ENCODE results near the gene HDLBP. TPM values are rescaled to one million over a fixed set of nuclear protein-coding genes. Genes with fewer than 3 reads are reported as not detected.

HDLBP gene
- total and polyA plus RNA-seq, 10 of the 15 experiments (the other 5 are each of a cell fraction or from before 2014, with no cell fraction given): 19.5 to 383 (median 249) TPM

- in situ Hi-C loops (cut with MboI) (loop anchor here (5.0 kb wide), 1 partner anchor 142 kb away; no protein-coding TSS in a partner anchor), intact Hi-C loops (cut with micrococcal nuclease; ENCODE audit: unreplicated experiment) (loop anchor here (5.0 to 10.0 kb wide), 2 partner anchors 142 to 364 kb away; no protein-coding TSS in a partner anchor)
- ATAC-seq (no peak), DNase-seq (ENCODE audit: low read depth, low spot score) (no peak), FAIRE-seq (no peak)
- no TSS peak for BruUV-seq (replicated peaks)
- POLR2A ChIA-PET: no interaction called here
- Histone ChIP-seq H3K27me3 (replicated peaks in 1 of 2; ENCODE audit: control insufficient read depth in 2 of 2, insufficient read depth in 2 of 2, low read length in 1 of 2) (no peaks in the 10 kb centered on the region), H4K20me1 (ENCODE audit: control insufficient read depth, insufficient read depth) (no peaks in the 10 kb centered on the region), H3K4me2 (ENCODE audit: control insufficient read depth, insufficient read depth) (no peak overlapping the region), H3K36me3 (ENCODE audit: control insufficient read depth in 2 of 2, insufficient read depth in 2 of 2, low read length in 1 of 2) (no peaks in the 10 kb centered on the region), H2AFZ (ENCODE audit: control insufficient read depth, low read depth, low read length) (peak overlapping the region; percentile 21; the same call in 1 of the 2 replicates), H3K4me3 (peak overlapping the region; percentile 75), H3K4me1 (ENCODE audit: control insufficient read depth, insufficient read depth, low read length) (no peaks in the 10 kb centered on the region), H3K9me3 (replicated peaks; ENCODE audit: control insufficient read depth, insufficient read depth, low read length) (no peaks in the 10 kb centered on the region), H3K79me2 (ENCODE audit: control insufficient read depth, insufficient read depth, low read length) (no peaks in the 10 kb centered on the region), H3K9ac (ENCODE audit: control insufficient read depth, insufficient read depth, low read length) (no peak overlapping the region), H3K27ac (ENCODE audit: control insufficient read depth, insufficient read depth) (no peak overlapping the region)
- SMC1A ChIA-PET (ENCODE audit: uncharacterized antibody, unreplicated experiment): interaction anchor here (0.9 to 1.9 kb wide), 14 partner anchors 11 to 514 kb away, joined by 3 to 9 read pairs (median 4); no protein-coding TSS in a partner anchor
- CTCF ChIA-PET: interaction anchor here (0.7 to 2.1 kb wide), 17 partner anchors 43 to 660 kb away, joined by 3 to 27 read pairs (median 4); no protein-coding TSS in a partner anchor
- TF ChIP-seq NFIC (IDR thresholded peaks at IDR 0.05; ENCODE audit: low read depth, low read length) (no peak), E2F8 (IDR thresholded peaks at IDR 0.05; ENCODE audit: low read depth, partially characterized antibody) (no peak), YBX1 (IDR thresholded peaks at IDR 0.05) (no peak), RELB (IDR thresholded peaks at IDR 0.05; ENCODE audit: low read depth) (0 out of 2 replicates have a peak, but pooled peaks have one; percentile 30)
- RAD21 ChIA-PET (ENCODE audit: unreplicated experiment): interaction anchor here (0.7 to 2.1 kb wide), 15 partner anchors 69 to 468 kb away, joined by 3 to 23 read pairs (median 3); partner anchors contain the start of genes DTYMK, MTERF4, PASK and PPP1R7
- 38% methylated on average over 4 of the region's 4 CpGs for WGBS (ENCODE audit: insufficient coverage, insufficient replicate concordance, low lambda C conversion rate, missing lambda C conversion rate)
Measured at GRCh38 chr2:241219030-241219382, 96.5 kb downstream of the HDLBP start.

Measured in GM12878 (cell line).